GM18511 (cell line): ENCODE data around the gene N4BP2.

Source experiments
- ATAC-seq: cut with Tn5 transposase; IDR thresholded peaks from one replicate; pipeline ENCODE4 v1.9.1; 2021; ENCODE audit warnings: mild to moderate bottlenecking, moderate library complexity; ENCODE audit not compliant: unreplicated experiment

N4BP2 gene

DNA sequence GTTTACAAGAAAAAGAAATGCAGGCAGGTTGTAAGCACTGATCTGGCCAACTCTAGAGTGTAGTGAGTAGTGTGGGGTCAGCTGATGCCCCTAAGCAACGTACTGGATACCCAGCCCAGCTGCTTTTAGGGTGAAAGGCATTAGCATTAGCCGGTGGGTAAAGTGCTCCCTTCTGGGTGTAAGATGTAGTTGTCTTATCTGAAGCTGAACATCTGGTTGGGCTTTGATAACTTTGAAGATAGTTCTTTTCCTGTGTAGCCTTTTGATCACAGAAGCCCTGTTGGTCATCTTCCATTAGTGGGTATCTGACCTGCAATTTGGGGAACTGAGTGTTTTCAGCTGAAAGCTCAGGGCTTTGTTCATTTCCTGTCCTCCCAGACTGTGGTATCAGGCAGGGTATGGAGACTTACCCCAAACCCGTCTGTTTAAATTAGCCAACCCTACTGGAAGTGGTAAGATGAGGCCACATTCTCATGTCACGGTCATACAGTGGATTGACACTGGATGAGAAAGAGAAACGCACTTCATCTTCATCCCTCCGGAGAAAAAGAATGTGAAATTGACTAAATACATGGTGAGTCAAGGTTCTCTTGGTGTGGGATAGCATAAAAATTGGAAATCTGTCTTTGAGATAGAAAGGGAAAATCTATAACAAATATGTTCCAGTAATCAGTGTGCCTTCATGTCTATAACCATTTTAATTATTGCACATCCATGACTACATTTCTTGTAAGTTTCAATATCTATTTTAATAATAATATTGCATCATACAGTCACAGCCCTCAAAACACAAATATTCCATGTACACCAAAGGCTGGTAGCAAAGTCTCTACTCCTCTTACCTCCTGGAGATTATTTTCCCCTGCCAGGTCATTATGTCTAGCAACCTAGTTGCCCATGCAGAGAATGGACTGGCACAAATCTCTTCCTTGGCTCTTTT lies 148.9 kb downstream of the N4BP2 start:
- peak; percentile 71 for ATAC-seq

DNA sequence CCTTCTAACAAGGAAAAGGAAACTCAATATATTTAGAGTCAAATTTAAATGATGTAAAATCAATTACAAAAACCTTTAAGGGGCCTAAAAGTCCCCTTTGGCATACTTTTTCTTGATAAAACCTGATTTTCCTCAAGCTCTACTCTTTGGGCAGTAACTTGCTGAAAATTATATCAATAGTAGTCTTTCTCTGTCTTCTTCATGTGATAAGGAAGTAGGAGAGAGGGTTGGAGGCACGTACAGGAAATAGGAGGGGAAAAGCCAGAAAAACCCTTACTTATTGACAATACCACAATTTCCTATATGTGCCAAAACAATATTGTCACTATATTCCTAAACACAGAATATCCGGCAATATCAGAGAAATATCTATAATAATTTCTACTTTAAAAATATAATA lies 149.8 kb downstream of the N4BP2 start:
- ATAC-seq: no peak
